GM12801 (cell line): ENCODE measurements around the gene ABCB6.

Experiments
- TF ChIP-seq, protein P1 (sequence below): IDR thresholded peaks from one replicate; pipeline ENCODE4 v1.5.1; 2011; ENCODE audit warnings: control low read depth; ENCODE audit not compliant: insufficient read length; ENCODE audit errors: extremely low read depth

ABCB6 gene

DNA sequence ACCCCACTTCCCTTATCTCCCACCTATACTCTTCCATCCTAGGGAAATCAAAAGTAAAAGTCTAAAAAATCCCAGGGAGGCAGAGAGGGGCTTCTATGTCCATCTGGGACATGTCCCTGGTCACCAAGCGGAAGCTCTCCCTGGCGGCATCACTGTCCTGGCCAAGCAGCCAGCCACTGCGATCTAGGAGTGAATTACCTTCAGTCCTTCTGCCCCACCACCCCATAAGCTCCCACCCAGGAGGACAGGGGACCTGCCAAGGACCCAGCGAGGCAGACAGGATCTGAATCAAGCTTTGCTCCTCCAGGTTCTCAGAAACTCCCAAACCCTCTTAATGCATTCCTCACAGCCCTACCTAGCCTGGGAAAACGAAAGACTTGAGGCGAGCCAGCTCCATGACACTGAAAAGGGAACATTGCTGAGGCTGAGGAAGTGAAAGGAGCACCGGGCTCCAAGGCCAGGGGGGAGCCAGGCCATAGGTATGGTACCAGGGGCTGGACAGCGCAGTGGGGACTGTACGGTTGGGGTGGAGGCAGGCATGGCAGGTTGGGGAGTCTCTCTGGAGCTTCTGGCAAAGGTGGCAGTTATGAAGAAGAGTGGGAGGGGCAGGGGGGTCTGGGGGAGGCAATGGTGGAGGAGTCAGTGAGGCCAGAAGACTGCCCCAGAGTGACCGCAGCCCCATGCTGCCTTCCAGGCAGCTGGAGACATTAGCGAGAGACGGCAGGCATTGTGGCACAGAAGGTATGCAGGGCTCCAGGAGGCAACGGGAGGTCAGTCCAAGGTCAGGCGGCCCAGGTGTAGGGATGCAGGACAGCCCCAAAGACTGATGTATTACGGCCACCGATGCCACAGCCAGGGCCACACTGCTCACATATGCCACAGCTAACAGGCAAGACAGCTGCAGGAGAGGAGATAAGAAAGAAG is 46.3 kb downstream of the ABCB6 start:
- TF ChIP-seq, protein P1, sequence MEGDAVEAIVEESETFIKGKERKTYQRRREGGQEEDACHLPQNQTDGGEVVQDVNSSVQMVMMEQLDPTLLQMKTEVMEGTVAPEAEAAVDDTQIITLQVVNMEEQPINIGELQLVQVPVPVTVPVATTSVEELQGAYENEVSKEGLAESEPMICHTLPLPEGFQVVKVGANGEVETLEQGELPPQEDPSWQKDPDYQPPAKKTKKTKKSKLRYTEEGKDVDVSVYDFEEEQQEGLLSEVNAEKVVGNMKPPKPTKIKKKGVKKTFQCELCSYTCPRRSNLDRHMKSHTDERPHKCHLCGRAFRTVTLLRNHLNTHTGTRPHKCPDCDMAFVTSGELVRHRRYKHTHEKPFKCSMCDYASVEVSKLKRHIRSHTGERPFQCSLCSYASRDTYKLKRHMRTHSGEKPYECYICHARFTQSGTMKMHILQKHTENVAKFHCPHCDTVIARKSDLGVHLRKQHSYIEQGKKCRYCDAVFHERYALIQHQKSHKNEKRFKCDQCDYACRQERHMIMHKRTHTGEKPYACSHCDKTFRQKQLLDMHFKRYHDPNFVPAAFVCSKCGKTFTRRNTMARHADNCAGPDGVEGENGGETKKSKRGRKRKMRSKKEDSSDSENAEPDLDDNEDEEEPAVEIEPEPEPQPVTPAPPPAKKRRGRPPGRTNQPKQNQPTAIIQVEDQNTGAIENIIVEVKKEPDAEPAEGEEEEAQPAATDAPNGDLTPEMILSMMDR, result no peak

DNA sequence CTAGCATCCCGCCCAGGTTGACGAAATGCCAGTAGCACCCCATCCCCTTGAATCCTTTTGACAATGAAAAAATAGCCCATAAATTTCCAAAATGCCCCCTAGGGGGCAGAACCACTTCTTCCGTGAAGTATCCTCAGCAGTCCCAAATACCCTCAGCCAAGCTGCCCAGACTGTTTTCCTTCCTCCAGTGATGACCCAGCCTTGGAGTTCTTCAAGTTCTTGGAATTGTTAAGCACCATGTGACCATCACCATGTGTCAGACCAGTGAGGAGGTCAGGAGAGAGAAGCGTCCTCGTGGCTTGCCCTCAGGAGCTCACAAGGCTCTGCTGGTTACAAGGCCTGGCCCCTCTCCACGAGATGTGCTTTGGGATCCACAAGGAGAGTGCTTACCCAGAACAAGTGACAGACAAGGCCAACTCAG is 47.5 kb downstream of the ABCB6 start:
- TF ChIP-seq, protein P1, result no peak

DNA sequence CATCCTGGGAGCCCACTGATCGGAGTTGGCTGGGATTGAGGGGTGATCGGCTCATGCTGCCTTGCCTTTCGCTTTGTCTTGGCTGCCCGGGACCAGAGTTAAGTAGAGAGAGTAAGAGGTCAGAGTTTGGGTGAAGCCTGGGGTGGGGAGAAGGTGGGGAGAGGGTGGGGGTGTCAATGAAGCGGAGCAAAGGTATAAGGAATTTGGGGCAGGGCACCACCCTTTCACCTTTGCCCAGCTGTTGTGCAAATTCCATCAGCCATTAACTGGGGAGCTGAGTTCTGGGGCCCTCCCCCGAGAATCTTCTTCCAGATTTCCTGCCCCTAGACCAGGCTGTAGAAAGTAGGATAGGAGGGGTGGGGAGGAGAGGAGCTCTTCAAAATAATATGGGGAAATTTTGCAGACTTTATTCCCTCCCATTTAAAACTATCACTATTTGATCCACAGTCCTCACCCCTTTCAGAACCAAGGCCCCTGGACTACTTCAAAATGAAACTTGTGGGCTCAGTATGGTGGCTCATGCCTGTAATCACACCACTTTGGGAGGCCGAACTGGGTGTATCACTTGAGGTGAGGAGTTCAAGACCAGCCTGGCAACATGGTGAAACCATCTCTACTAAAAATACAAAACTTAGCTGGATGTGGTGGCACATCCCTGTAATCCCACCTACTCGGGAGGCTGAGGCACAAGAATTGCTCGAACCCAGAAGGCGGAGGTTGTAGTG is 48.7 kb downstream of the ABCB6 start, which contains the start of gene SLC23A3:
Gene SLC23A3, minus strand, starts transcription at position 100 of the 725 bp plus-strand sequence. Its CDS starts 45 bp downstream, at position 55.
- TF ChIP-seq, protein P1, result no peak

DNA sequence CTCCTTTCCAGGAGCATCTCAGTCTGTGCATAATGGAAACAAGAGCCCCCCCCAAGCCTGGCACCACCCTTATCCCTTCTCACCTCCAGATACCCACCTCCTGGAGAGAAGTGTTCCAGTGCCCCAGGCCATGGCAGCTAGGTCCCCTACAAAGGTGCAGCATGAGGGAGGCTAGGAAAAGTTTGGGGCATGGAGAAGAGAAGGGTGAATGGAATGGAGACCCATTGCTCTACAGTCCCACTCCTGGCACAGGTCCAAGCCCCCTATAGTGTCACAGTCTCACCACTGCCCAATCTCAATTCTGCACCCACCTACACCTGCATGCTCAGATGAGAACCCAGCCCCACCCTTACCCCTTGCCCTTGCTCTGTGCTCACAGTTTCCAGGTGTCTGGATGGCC is 49.8 kb downstream of the ABCB6 start:
- TF ChIP-seq, protein P1, result no peak

DNA sequence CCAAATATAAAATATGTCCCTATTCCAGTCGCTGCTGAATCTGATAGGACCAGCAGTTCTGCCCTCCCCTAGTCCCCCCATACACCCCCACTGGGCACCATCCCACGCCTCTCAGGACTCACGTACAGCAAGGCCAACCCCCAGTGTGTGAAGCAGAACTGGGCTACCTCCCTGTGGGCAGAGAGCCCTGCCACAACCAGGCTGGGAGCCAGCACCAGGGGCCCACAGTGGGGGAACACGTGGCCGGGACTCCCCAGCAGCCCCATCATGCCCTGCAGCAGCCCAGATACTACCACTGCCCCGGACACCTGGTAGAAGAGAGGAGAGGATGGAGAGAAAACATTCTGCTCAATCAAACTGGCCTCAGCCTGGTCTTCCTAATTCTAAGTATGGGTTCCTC is 50.2 kb downstream of the ABCB6 start:
- TF ChIP-seq, protein P1, result no peak

DNA sequence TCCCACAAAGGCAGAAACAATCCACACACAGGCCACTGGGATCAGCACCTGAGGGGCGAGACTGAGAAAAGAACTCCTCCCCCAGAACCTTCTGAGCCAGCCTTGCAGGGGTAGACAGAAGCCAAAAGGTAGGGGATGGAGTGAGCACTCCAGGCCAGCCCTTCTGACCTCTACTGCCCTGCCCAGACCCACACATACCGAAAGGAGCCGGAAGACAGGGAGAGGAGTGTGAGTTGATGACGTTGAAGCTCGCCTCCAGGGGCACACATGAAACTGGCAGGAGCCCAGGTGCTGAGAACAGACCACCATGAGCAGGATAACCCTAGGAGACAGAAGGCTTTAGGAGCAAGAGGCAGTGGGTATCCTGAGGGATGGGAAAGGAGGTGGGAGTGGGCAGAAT is 50.8 kb downstream of the ABCB6 start:
- TF ChIP-seq, protein P1, result no peak
